H1 (cell line): ENCODE measurements around the gene CAPN7. TPM values are rescaled to one million over a fixed set of nuclear protein-coding genes. Genes with fewer than 3 reads are reported as not detected.

Experiments
- ASH2L ChIP-seq: fragments of 200-600, 300-600 bp; sonication (generic); IDR thresholded peaks from one replicate; pipeline ENCODE4 v1.7.1; 2017; ENCODE audit warnings: low read length
- ATF2 ChIP-seq: IDR thresholded peaks from 2 replicates; pipeline ENCODE4 v1.6.1; 2012; ENCODE audit warnings: low read length, inconsistent platforms
- EP300 ChIP-seq, 2 experiments: IDR thresholded peaks; 1 replicate in 1 of 2; 2 replicates in 1 of 2; pipeline ENCODE4 v1.6.1; 2011 to 2012; ENCODE audit warnings: low read depth in 2 of 2, low read length in 2 of 2, mild to moderate bottlenecking in 2 of 2, borderline replicate concordance in 1 of 2, inconsistent platforms in 1 of 2, moderate library complexity in 1 of 2
- SIX5 ChIP-seq: IDR thresholded peaks from 2 replicates; pipeline ENCODE4 v1.6.1; 2011; ENCODE audit warnings: mild to moderate bottlenecking, low read depth, low read length
- TEAD4 ChIP-seq: IDR thresholded peaks from 2 replicates; pipeline ENCODE4 v1.6.1; 2012; ENCODE audit warnings: low read depth, low read length, inconsistent platforms, mixed read lengths
- polyA plus RNA-seq, 7 experiments: library from polyadenylated mRNA; depleted of rRNA in 3 of 7; stranded (reverse) in 5 of 7; unstranded in 2 of 7; fragments of >200 nt in 5 of 7; fragments of 200-250 nt in 2 of 7; gene quantifications; 1 replicate in 5 of 7; 2 replicates in 1 of 7; 4 replicates in 1 of 7; pipeline versions ENCODE4 v1.2.1 to v1.2.3, GENCODE V29; 2011 to 2013; ENCODE audit warnings: missing spikeins in 2 of 7, mixed read lengths in 2 of 7
- total RNA-seq: library from RNA; stranded (reverse); fragmentation: NEBNext Ultra II Directional; extraction: Animal tissue kit (Norgen Biotek cat#: 25700); gene quantifications from 2 replicates; pipeline ENCODE4 v1.2.1, GENCODE V29; 2021

CAPN7 gene
- total and polyA plus RNA-seq, 2 of the 8 experiments (the other 6 are each of a cell fraction or from before 2014, with no cell fraction given), result 5.3 to 13.2 TPM

DNA sequence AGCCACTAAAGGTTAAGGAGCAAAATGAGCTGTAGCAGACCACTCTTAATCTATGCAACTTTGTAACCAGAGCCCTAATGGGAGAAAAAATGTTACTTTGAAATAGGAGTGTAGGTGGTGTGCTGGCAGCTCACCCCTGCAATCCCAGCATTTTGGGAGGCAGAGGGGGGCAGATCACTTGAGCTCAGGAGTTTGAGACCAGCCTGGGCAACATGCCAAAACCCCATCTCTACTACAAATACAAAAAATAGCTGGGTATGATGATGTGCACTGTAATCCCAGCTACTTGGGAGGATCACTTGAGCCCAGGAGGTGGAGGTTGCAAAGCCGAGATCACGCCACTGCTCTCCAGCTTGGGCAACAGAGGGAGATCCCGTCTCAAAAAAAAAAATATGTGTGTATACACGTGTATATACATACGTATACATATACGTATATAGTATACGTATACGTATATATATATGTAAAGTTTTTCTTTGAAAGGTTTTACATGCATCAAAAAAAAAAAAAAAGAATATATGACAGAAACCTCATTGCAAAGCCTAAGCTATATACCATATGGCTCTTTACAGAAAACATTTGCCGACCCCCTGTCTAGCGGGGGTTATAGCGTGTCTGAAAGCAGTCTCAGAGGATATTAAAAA is 15.7 kb downstream of the CAPN7 start (continued):
- TF ChIP-seq ATF2, result no peak
- no peak for TF ChIP-seq ASH2L
- TF ChIP-seq TEAD4, result no peak
- no peak for TF ChIP-seq EP300 (IDR thresholded peaks at IDR 0.05; ENCODE audit: borderline replicate concordance in 1 of 2, low read depth in 2 of 2, low read length in 2 of 2)
- no peak for TF ChIP-seq SIX5
